GM23248 (cell line): ENCODE data around the gene NFXL1.

Experiments used
- EZH2 ChIP-seq: fragments of 200-600 bp; sonication (generic); IDR thresholded peaks from 2 replicates; pipeline ENCODE4 v1.6.1; 2018; ENCODE audit warnings: antibody characterized with exemption, mild to moderate bottlenecking; ENCODE audit not compliant: insufficient read depth, poor library complexity, severe bottlenecking
- EZH2phosphoT487 ChIP-seq: fragments of 200-600 bp; sonication (generic); IDR thresholded peaks from 2 replicates; pipeline ENCODE4 v1.6.1; 2018; ENCODE audit warnings: antibody characterized with exemption, moderate library complexity, mild to moderate bottlenecking, low read depth; ENCODE audit not compliant: insufficient read depth

DNA sequence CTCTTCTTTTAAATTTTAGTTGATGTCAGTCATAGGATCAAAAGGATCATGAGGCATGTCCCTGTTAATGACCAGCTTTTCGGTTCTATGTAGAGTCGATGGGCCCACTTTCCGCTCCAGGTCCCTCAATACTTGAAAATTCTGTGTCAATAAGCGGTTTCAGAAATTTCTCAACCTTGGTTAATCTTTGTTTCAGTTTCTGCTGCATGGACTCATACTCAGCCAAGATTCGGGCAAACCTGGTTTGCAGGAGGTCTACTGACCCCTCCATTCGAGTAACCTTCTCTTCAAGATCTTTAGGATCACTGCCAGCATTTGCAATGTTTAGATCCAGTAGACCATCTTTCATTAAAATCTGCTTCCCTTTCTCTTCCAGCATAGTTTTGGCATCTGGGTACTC is 22.0 kb upstream of the NFXL1 start:
- TF ChIP-seq EZH2 (no peak), EZH2phosphoT487 (no peak)
